MM.1S (cell line): ENCODE data around the gene PRKG1.

Experiments
- CTCF ChIP-seq: fragments of 300-600 bp; sonication (generic); IDR thresholded peaks from 2 replicates; pipeline ENCODE4 v1.5.1; 2016; ENCODE audit warnings: antibody characterized with exemption, low read length, mixed read lengths
- EZH2 ChIP-seq: fragments of 300-600 bp; sonication (generic); optimal IDR thresholded peaks from 2 replicates; pipeline ENCODE3; 2017; ENCODE audit warnings: low read depth, mild to moderate bottlenecking, antibody characterized with exemption, low read length, mixed read lengths
- EZH2phosphoT487 ChIP-seq: fragments of 300-600 bp; sonication (generic); IDR thresholded peaks from 2 replicates; pipeline ENCODE4 v1.6.1; 2018; ENCODE audit warnings: antibody characterized with exemption, low read length

- TF ChIP-seq EZH2phosphoT487 (no peak), CTCF (no peak), EZH2 (no peak)
Measured at GRCh38 chr10:51092402-51092801, 18.1 kb downstream of the PRKG1 start.
